Measurements from ENCODE around the gene SLC41A2.

The SLC41A2 gene

GRCh38 chr12:104964167-104964855 is 6.2 kb upstream of the SLC41A2 start:
- Histone ChIP-seq H3K4me3 (ENCODE audit: low read depth, low read length) (no peak overlapping the region), H3K36me3 (ENCODE audit: insufficient read depth, low read length) (no peaks in the 10 kb centered on the region), H3K79me2 (ENCODE audit: control insufficient read depth, insufficient read depth, low read length, unreplicated experiment) (no peaks in the 10 kb centered on the region), H2AFZ (ENCODE audit: low read length, unreplicated experiment) (no peak overlapping the region), H3K27ac (ENCODE audit: low read depth, low read length) (no peak overlapping the region), H3K4me1 (ENCODE audit: control insufficient read depth, insufficient read depth, low read length, unreplicated experiment) (peaks cover 11% of the 10 kb centered on the region), H3K27me3 (ENCODE audit: insufficient read depth, low read length) (no peaks in the 10 kb centered on the region)

- no peak overlapping the region for H3K4me3 ChIP-seq (ENCODE audit: low read depth, low read length)
- no peaks in the 10 kb centered on the region for H3K36me3 ChIP-seq (ENCODE audit: insufficient read depth, low read length)
- no peaks in the 10 kb centered on the region for H3K79me2 ChIP-seq (ENCODE audit: control insufficient read depth, insufficient read depth, low read length, unreplicated experiment)
- H3K27ac ChIP-seq (ENCODE audit: low read depth, low read length), result no peak overlapping the region
- H3K27me3 ChIP-seq (ENCODE audit: insufficient read depth, low read length), result no peaks in the 10 kb centered on the region
- no peak overlapping the region for H2AFZ ChIP-seq (ENCODE audit: low read length, unreplicated experiment)
- H3K4me1 ChIP-seq (ENCODE audit: control insufficient read depth, insufficient read depth, low read length, unreplicated experiment), result peaks cover 17% of the 10 kb centered on the region
These were observed 5.7 kb upstream of the SLC41A2 start for GRCh38 chr12:104963757-104964156.

GRCh38 chr12:104960464-104960863 is 2.4 kb upstream of the SLC41A2 start:
- Histone ChIP-seq H3K79me2 (ENCODE audit: control insufficient read depth, insufficient read depth, low read length, unreplicated experiment) (peaks cover 9% of the 10 kb centered on the region), H2AFZ (ENCODE audit: low read length, unreplicated experiment) (no peak overlapping the region), H3K4me3 (ENCODE audit: low read depth, low read length) (no peak overlapping the region), H3K27ac (ENCODE audit: low read depth, low read length) (no peak overlapping the region), H3K4me1 (ENCODE audit: control insufficient read depth, insufficient read depth, low read length, unreplicated experiment) (peaks cover 22% of the 10 kb centered on the region), H3K36me3 (ENCODE audit: insufficient read depth, low read length) (no peaks in the 10 kb centered on the region), H3K27me3 (ENCODE audit: insufficient read depth, low read length) (no peaks in the 10 kb centered on the region)

- Histone ChIP-seq H3K4me3 (ENCODE audit: low read depth, low read length) (peak overlapping the region; percentile 95), H3K36me3 (ENCODE audit: insufficient read depth, low read length) (no peaks in the 10 kb centered on the region), H3K4me1 (ENCODE audit: control insufficient read depth, insufficient read depth, low read length, unreplicated experiment) (peaks cover 22% of the 10 kb centered on the region), H3K27ac (ENCODE audit: low read depth, low read length) (peak overlapping the region; percentile 91), H3K27me3 (ENCODE audit: insufficient read depth, low read length) (no peaks in the 10 kb centered on the region), H3K79me2 (ENCODE audit: control insufficient read depth, insufficient read depth, low read length, unreplicated experiment) (peaks cover 9% of the 10 kb centered on the region), H2AFZ (ENCODE audit: low read length, unreplicated experiment) (peak overlapping the region; percentile 80)
These were observed 1.3 kb upstream of the SLC41A2 start for GRCh38 chr12:104959335-104959841.

- Histone ChIP-seq H3K79me2 (ENCODE audit: control insufficient read depth, insufficient read depth, low read length, unreplicated experiment) (peaks cover 10% of the 10 kb centered on the region), H3K27me3 (ENCODE audit: insufficient read depth, low read length) (no peaks in the 10 kb centered on the region), H3K4me1 (ENCODE audit: control insufficient read depth, insufficient read depth, low read length, unreplicated experiment) (peaks cover 24% of the 10 kb centered on the region), H3K4me3 (ENCODE audit: low read depth, low read length) (peak overlapping the region; percentile 95), H3K27ac (ENCODE audit: low read depth, low read length) (peak overlapping the region; percentile 91), H2AFZ (ENCODE audit: low read length, unreplicated experiment) (peak overlapping the region; percentile 80), H3K36me3 (ENCODE audit: insufficient read depth, low read length) (no peaks in the 10 kb centered on the region)
These were observed 780 bp upstream of the SLC41A2 start for GRCh38 chr12:104958805-104959334.

GRCh38 chr12:104957719-104958000 is 430 bp downstream of the SLC41A2 start:
- peak overlapping the region; percentile 38; the same call in 1 of the 2 replicates for H3K27ac ChIP-seq (ENCODE audit: low read depth, low read length)
- H3K79me2 ChIP-seq (ENCODE audit: control insufficient read depth, insufficient read depth, low read length, unreplicated experiment), result peaks cover 12% of the 10 kb centered on the region
- peak overlapping the region; percentile 74 for H2AFZ ChIP-seq (ENCODE audit: low read length, unreplicated experiment)
- H3K4me3 ChIP-seq (ENCODE audit: low read depth, low read length), result peak overlapping the region; percentile 95
- H3K36me3 ChIP-seq (ENCODE audit: insufficient read depth, low read length), result no peaks in the 10 kb centered on the region
- H3K4me1 ChIP-seq (ENCODE audit: control insufficient read depth, insufficient read depth, low read length, unreplicated experiment), result peaks cover 35% of the 10 kb centered on the region
- H3K27me3 ChIP-seq (ENCODE audit: insufficient read depth, low read length), result no peaks in the 10 kb centered on the region

- H2AFZ ChIP-seq (ENCODE audit: low read length, unreplicated experiment), result peak overlapping the region; percentile 74
- no peak overlapping the region for H3K27ac ChIP-seq (ENCODE audit: low read depth, low read length)
- no peaks in the 10 kb centered on the region for H3K36me3 ChIP-seq (ENCODE audit: insufficient read depth, low read length)
- peaks cover 41% of the 10 kb centered on the region for H3K4me1 ChIP-seq (ENCODE audit: control insufficient read depth, insufficient read depth, low read length, unreplicated experiment)
- H3K4me3 ChIP-seq (ENCODE audit: low read depth, low read length), result peak overlapping the region; percentile 95
- H3K79me2 ChIP-seq (ENCODE audit: control insufficient read depth, insufficient read depth, low read length, unreplicated experiment), result peaks cover 12% of the 10 kb centered on the region
- H3K27me3 ChIP-seq (ENCODE audit: insufficient read depth, low read length), result no peaks in the 10 kb centered on the region
These were observed 996 bp downstream of the SLC41A2 start for GRCh38 chr12:104956870-104957718.

- Histone ChIP-seq H3K4me1 (ENCODE audit: control insufficient read depth, insufficient read depth, low read length, unreplicated experiment) (peaks cover 51% of the 10 kb centered on the region), H2AFZ (ENCODE audit: low read length, unreplicated experiment) (no peak overlapping the region), H3K27me3 (ENCODE audit: insufficient read depth, low read length) (no peaks in the 10 kb centered on the region), H3K4me3 (ENCODE audit: low read depth, low read length) (no peak overlapping the region), H3K36me3 (ENCODE audit: insufficient read depth, low read length) (no peaks in the 10 kb centered on the region), H3K27ac (ENCODE audit: low read depth, low read length) (no peak overlapping the region), H3K79me2 (ENCODE audit: control insufficient read depth, insufficient read depth, low read length, unreplicated experiment) (peaks cover 12% of the 10 kb centered on the region)
These were observed 2.4 kb downstream of the SLC41A2 start for GRCh38 chr12:104955703-104956102.

- Histone ChIP-seq H3K27me3 (ENCODE audit: insufficient read depth, low read length) (no peaks in the 10 kb centered on the region), H3K27ac (ENCODE audit: low read depth, low read length) (no peak overlapping the region), H3K4me3 (ENCODE audit: low read depth, low read length) (peak overlapping the region; percentile 39), H2AFZ (ENCODE audit: low read length, unreplicated experiment) (no peak overlapping the region), H3K4me1 (ENCODE audit: control insufficient read depth, insufficient read depth, low read length, unreplicated experiment) (peaks cover 33% of the 10 kb centered on the region), H3K79me2 (ENCODE audit: control insufficient read depth, insufficient read depth, low read length, unreplicated experiment) (peaks cover 12% of the 10 kb centered on the region), H3K36me3 (ENCODE audit: insufficient read depth, low read length) (no peaks in the 10 kb centered on the region)
These were observed 4.8 kb downstream of the SLC41A2 start for GRCh38 chr12:104953323-104953722.

- no peak overlapping the region for H2AFZ ChIP-seq (ENCODE audit: low read length, unreplicated experiment)
- no peaks in the 10 kb centered on the region for H3K27me3 ChIP-seq (ENCODE audit: insufficient read depth, low read length)
- no peak overlapping the region for H3K27ac ChIP-seq (ENCODE audit: low read depth, low read length)
- H3K4me3 ChIP-seq (ENCODE audit: low read depth, low read length), result no peak overlapping the region
- peaks cover 12% of the 10 kb centered on the region for H3K79me2 ChIP-seq (ENCODE audit: control insufficient read depth, insufficient read depth, low read length, unreplicated experiment)
- no peaks in the 10 kb centered on the region for H3K36me3 ChIP-seq (ENCODE audit: insufficient read depth, low read length)
- H3K4me1 ChIP-seq (ENCODE audit: control insufficient read depth, insufficient read depth, low read length, unreplicated experiment), result peaks cover 33% of the 10 kb centered on the region
These were observed 5.3 kb downstream of the SLC41A2 start for GRCh38 chr12:104952816-104953215.

Data from ACC112 (cell line).